H1 (cell line): ENCODE data around the gene CPEB3.

Experiments
- PHF8 ChIP-seq: fragments of 200-600 bp; sonication (generic); conservative IDR thresholded peaks from 2 replicates; pipeline ENCODE4 v1.7.1; 2012; ENCODE audit warnings: low read depth, mild to moderate bottlenecking, inconsistent platforms, low read length, moderate library complexity
- SP4 ChIP-seq: IDR thresholded peaks from 2 replicates; pipeline ENCODE4 v1.6.1; 2012; ENCODE audit warnings: low read length, inconsistent platforms
- SUZ12 ChIP-seq: fragments of 200-600 bp; sonication (generic); IDR thresholded peaks from 2 replicates; pipeline ENCODE4 v1.6.1; 2012; ENCODE audit warnings: mild to moderate bottlenecking, inconsistent platforms, low read length, moderate library complexity, mixed read lengths
- ZNF274 ChIP-seq: IDR thresholded peaks from 2 replicates; pipeline ENCODE4 v1.7.0; 2012; ENCODE audit warnings: low read length, borderline replicate concordance; ENCODE audit errors: extremely low read depth
- TF ChIP-seq, protein P1 (sequence below), 3 experiments: IDR thresholded peaks; 1 replicate in 2 of 3; 2 replicates in 1 of 3; pipeline versions ENCODE4 v1.5.1 to v1.6.1; 2011; ENCODE audit warnings: low read length in 3 of 3, mild to moderate bottlenecking in 3 of 3, inconsistent platforms in 2 of 3, low read depth in 1 of 3, moderate library complexity in 1 of 3; ENCODE audit not compliant: insufficient read depth in 1 of 3; ENCODE audit errors: control extremely low read depth in 1 of 3

- TF ChIP-seq SP4 (no peak), ZNF274 (no peak), PHF8 (no peak), SUZ12 (no peak)
- TF ChIP-seq, protein P1, sequence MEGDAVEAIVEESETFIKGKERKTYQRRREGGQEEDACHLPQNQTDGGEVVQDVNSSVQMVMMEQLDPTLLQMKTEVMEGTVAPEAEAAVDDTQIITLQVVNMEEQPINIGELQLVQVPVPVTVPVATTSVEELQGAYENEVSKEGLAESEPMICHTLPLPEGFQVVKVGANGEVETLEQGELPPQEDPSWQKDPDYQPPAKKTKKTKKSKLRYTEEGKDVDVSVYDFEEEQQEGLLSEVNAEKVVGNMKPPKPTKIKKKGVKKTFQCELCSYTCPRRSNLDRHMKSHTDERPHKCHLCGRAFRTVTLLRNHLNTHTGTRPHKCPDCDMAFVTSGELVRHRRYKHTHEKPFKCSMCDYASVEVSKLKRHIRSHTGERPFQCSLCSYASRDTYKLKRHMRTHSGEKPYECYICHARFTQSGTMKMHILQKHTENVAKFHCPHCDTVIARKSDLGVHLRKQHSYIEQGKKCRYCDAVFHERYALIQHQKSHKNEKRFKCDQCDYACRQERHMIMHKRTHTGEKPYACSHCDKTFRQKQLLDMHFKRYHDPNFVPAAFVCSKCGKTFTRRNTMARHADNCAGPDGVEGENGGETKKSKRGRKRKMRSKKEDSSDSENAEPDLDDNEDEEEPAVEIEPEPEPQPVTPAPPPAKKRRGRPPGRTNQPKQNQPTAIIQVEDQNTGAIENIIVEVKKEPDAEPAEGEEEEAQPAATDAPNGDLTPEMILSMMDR (IDR thresholded peaks at IDR 0.05; ENCODE audit: control extremely low read depth in 1 of 3, insufficient read depth in 1 of 3, low read depth in 1 of 3, low read length in 3 of 3): no peak
Measured at GRCh38 chr10:92075829-92076228, 215.0 kb downstream of the CPEB3 start.
